DOHH2 (cell line): ENCODE measurements around the gene PTPN12.

Source experiments
- H3F3A ChIP-seq: fragments of 200-600 bp; sonication (generic), shearing (Covaris generic); 2 replicates; pipeline ENCODE4 v1.6.0; 2016; ENCODE audit warnings: antibody characterized with exemption, mild to moderate bottlenecking; ENCODE audit not compliant: control insufficient read depth, insufficient read depth
- H3K27ac ChIP-seq: fragments of 200-600 bp; sonication (generic); 2 replicates; pipeline ENCODE4 v1.5.1; 2014; ENCODE audit warnings: low read depth, mild to moderate bottlenecking, low read length, moderate library complexity
- H3K27me3 ChIP-seq: fragments of 200-600 bp; sonication (generic); 2 replicates; pipeline ENCODE4 v1.6.1; 2014; ENCODE audit warnings: mild to moderate bottlenecking, low read length, mixed read lengths; ENCODE audit not compliant: control insufficient read depth
- H3K36me3 ChIP-seq: fragments of 200-600 bp; sonication (generic); 2 replicates; pipeline ENCODE4 v1.6.1; 2014; ENCODE audit warnings: mild to moderate bottlenecking, low read length, moderate library complexity, mixed read lengths; ENCODE audit not compliant: control insufficient read depth
- H3K4me1 ChIP-seq: fragments of 200-600 bp; sonication (generic); 2 replicates; pipeline ENCODE4 v1.6.1; 2014; ENCODE audit warnings: mild to moderate bottlenecking, low read length, mixed read lengths; ENCODE audit not compliant: control insufficient read depth
- H3K4me2 ChIP-seq: fragments of 200-600 bp; sonication (generic); 2 replicates; pipeline ENCODE4 v1.6.0; 2014; ENCODE audit warnings: mild to moderate bottlenecking, low read length, moderate library complexity
- H3K4me3 ChIP-seq: fragments of 200-600 bp; sonication (generic); 2 replicates; pipeline ENCODE4 v1.5.1; 2014; ENCODE audit warnings: mild to moderate bottlenecking, low read length, mixed read lengths
- H3K79me2 ChIP-seq: fragments of 200-600 bp; sonication (generic); 2 replicates; pipeline ENCODE4 v1.6.1; 2014; ENCODE audit warnings: mild to moderate bottlenecking, low read length, mixed read lengths; ENCODE audit not compliant: control insufficient read depth
- H3K9me2 ChIP-seq: fragments of 200-600 bp; sonication (generic); replicated peaks from 2 replicates; pipeline ENCODE4 v1.6.1; 2014; ENCODE audit warnings: mild to moderate bottlenecking, low read length, mixed read lengths; ENCODE audit not compliant: control insufficient read depth
- H3K9me3 ChIP-seq: fragments of 200-600 bp; sonication (generic); 2 replicates; pipeline ENCODE4 v1.6.1; 2014; ENCODE audit warnings: antibody characterized with exemption, low read length, mixed read lengths; ENCODE audit not compliant: control insufficient read depth, insufficient read depth
- H4K20me1 ChIP-seq: fragments of 200-600 bp; sonication (generic); 2 replicates; pipeline ENCODE4 v1.6.0; 2014; ENCODE audit warnings: low read depth, mild to moderate bottlenecking, antibody characterized with exemption, low read length, moderate library complexity; ENCODE audit not compliant: control insufficient read depth, insufficient read depth
- EZH2phosphoT487 ChIP-seq: fragments of 200-600 bp; sonication (generic); IDR thresholded peaks from 2 replicates; pipeline ENCODE4 v1.6.1; 2017; ENCODE audit warnings: borderline replicate concordance, mild to moderate bottlenecking, antibody characterized with exemption, low read length, moderate library complexity, mixed read lengths
- TF ChIP-seq, protein P1 (sequence below): fragments of 200-600 bp; sonication (generic); IDR thresholded peaks from one replicate; pipeline ENCODE4 v1.5.1; 2014; ENCODE audit warnings: antibody characterized with exemption, mild to moderate bottlenecking, low read depth, low read length; ENCODE audit not compliant: poor library complexity, severe bottlenecking

The PTPN12 gene

GRCh38 chr7:77687100-77687746, 150.1 kb downstream of the PTPN12 start:
- no peaks in the 10 kb centered on the region for H3K9me2 ChIP-seq
- H3K27ac ChIP-seq = no peak overlapping the region
- H3K4me2 ChIP-seq = no peak overlapping the region
- H3F3A ChIP-seq = no peaks in the 10 kb centered on the region
- no peaks in the 10 kb centered on the region for H3K9me3 ChIP-seq
- H3K79me2 ChIP-seq = peaks cover 43% of the 10 kb centered on the region
- H3K36me3 ChIP-seq = peaks cover 32% of the 10 kb centered on the region
- no peak for TF ChIP-seq EZH2phosphoT487
- TF ChIP-seq, protein P1, sequence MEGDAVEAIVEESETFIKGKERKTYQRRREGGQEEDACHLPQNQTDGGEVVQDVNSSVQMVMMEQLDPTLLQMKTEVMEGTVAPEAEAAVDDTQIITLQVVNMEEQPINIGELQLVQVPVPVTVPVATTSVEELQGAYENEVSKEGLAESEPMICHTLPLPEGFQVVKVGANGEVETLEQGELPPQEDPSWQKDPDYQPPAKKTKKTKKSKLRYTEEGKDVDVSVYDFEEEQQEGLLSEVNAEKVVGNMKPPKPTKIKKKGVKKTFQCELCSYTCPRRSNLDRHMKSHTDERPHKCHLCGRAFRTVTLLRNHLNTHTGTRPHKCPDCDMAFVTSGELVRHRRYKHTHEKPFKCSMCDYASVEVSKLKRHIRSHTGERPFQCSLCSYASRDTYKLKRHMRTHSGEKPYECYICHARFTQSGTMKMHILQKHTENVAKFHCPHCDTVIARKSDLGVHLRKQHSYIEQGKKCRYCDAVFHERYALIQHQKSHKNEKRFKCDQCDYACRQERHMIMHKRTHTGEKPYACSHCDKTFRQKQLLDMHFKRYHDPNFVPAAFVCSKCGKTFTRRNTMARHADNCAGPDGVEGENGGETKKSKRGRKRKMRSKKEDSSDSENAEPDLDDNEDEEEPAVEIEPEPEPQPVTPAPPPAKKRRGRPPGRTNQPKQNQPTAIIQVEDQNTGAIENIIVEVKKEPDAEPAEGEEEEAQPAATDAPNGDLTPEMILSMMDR = no peak
- no peaks in the 10 kb centered on the region for H3K27me3 ChIP-seq
- no peaks in the 10 kb centered on the region for H3K4me1 ChIP-seq
- no peak overlapping the region for H3K4me3 ChIP-seq
- H4K20me1 ChIP-seq = no peaks in the 10 kb centered on the region

GRCh38 chr7:77687747-77688144, 150.7 kb downstream of the PTPN12 start:
- H3K79me2 ChIP-seq = peaks cover 48% of the 10 kb centered on the region
- H3F3A ChIP-seq = no peaks in the 10 kb centered on the region
- TF ChIP-seq, protein P1 = no peak
- TF ChIP-seq EZH2phosphoT487 = no peak
- no peak overlapping the region for H3K27ac ChIP-seq
- no peaks in the 10 kb centered on the region for H3K9me3 ChIP-seq
- H3K4me2 ChIP-seq = no peak overlapping the region
- no peak overlapping the region for H3K4me3 ChIP-seq
- H3K4me1 ChIP-seq = no peaks in the 10 kb centered on the region
- H4K20me1 ChIP-seq = no peaks in the 10 kb centered on the region
- H3K9me2 ChIP-seq = no peaks in the 10 kb centered on the region
- peaks cover 29% of the 10 kb centered on the region for H3K36me3 ChIP-seq
- H3K27me3 ChIP-seq = no peaks in the 10 kb centered on the region
